Activated naive CD4-positive, alpha-beta T cell treated with Interleukin-2 at 50 U/mL for 16 hours (primary cell): ENCODE measurements around the gene CACNA2D4.

Experiments
- DNase-seq: peaks from one replicate; pipeline ENCODE4 v3.0.0-alpha.2; 2020

Gene CACNA2D4

DNA sequence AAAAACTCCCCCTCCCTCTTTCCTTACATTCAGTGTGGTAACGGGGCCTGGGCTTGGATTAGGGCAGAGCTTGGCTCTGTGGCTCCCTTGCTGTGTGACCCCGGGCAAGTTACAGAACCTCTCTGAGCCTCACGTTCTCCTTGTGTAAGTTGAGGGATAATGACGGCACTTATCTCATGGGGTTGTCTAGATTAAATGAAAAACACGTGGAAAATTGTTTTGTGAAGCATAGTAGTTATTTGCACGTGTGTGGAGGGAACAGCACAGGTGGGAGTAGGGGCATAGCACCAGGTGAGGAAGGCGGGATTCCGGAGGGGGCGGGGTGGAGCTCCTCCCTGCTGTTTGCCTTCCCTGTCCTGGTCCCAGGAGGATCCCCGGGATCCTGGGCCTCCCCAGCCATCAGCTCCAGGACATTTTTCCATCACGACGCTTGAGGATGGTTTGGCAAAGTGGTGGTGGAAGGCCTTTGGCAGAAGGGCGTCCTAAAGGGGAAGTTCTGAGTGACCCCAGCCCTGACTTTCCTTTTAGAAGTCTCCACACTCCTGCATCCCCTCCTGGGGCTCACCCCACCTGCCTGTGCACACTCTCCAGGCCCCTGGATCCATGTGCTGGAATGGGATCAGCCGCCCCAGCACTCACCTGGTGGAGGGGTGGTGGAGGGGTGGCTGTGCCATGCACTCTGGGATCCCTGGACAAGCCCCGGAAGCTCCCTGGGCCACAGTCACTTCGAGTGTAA, 75.4 kb downstream of the CACNA2D4 start:
- no peak for DNase-seq

DNA sequence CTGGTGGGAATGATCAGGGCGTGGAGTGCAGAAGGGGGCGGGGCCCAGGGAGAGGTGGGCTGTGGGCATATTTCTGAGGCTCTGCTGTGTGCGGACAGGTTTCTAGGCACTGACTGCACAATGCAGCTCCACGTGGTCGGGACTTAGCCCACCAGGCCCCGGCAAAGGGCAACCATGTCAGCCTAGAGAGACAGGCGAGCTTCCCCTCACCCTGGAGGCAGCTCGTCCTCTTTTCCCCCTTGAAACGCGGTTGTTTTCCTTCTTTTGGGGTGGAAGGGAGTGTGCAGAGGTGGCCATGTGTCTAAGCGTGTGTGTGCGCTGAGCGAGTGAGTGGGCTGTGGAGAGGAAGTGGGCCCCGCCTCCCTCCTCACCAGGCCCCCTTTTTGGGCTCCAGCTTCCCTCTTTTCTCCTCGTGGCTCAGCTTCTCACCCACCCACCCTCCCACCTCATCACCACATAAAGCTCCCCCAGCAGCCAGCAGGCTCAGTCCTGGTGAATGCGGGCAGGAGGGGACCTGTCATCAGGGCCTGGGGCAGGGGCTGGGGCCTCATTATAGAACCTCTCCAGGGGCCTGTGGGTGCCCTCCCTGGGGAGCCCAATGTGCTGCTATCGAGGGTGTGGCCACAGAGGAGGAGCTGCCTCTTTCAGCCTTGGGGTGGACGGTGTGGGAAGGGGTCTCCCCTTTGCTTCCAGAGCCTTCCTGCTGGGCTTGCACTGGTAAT, 76.1 kb downstream of the CACNA2D4 start:
- no peak for DNase-seq

DNA sequence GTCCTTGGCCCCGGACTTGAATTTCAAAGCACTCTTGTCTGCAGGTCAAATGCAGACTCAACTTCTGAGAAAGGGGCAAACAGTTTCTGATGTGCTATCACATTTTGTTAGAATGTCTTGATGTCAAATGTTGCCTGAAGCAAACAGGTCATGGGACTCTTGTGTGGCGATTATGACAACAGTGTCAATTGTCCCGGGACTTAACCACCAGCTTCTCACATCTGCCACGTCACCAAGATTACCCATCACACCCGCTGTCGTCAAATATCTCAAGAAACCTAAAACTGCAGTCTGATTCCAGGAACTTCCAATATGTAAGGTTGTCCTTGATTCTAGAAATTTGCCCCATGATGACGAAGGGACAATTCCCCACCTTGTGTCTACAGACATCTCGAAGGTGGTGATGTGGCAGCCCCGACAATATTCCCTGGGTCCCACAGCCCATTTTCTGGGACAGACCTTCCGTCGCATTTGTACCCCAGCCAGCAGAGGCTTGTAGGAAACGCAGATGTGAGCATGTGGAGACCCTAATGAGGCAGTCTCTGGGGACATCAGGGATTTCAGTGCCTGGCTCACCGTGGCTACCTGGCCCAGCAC, 76.8 kb downstream of the CACNA2D4 start:
- no peak for DNase-seq

DNA sequence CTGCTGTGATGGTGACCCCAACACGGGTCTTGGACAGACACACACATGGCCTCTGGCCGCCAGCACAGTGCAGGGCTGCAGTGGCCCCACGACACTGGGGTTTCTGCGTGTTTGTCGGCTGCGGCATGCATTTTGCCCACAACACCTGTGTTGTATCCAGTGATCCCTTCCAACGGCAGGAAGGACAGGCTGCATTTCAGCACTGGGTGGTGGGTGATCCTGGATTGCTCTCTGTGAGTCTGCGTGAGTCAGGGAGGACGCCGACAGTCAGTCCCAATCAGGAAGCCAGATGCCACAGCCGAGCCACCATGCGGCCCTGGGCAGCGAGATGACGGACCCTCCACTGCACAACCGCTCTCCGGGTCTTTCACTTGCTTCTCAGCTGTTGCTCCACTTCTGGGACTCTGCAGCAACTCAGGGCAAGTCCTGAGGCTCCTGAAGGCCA, 77.4 kb downstream of the CACNA2D4 start:
- no peak for DNase-seq

DNA sequence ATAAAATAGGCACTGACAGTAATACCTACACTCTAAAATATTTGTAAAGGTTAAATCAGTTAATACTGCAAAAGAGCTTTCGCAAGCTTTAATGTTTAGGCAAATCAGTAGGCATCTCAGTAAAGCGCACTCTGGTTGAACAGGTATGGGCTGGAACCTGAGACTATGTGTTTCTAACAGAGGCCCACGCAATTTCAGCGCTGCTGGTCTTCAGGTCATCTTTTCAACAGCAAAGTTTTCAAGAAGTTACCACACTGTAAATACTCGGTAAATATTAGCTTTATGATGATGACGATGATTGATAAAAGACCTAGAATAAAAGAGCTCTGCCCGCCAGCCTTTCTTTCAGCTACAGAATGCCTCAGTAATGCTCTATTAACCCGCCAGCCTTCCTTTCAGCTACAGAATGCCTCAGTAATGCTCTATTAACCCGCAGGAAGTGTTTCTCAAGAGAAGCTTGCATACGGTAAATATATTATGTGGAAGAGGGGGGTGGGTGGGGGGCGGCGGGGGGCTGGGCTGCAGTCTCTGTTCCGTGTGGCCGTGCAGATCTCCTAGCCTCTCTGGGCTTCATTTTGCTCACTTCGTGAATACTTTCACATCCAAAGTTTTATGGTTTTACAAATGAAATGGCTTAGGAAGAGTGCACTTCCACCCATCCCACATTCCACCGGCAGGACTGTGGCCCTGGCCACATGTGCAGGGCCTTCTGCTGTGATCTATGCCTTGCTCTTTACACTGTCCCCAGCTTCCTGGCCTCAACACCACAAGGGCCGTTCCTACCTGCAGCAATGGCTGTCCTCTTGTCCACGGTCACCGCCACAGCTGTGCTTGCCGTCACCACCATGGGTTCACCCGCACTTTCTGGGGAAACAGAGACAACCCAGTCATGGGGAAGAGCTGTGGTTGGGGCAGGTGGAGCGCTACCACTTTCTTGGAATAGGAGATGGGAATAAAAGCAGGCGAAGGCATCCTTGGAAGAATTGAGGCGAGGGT, 78.2 kb downstream of the CACNA2D4 start:
- DNase-seq = no peak

DNA sequence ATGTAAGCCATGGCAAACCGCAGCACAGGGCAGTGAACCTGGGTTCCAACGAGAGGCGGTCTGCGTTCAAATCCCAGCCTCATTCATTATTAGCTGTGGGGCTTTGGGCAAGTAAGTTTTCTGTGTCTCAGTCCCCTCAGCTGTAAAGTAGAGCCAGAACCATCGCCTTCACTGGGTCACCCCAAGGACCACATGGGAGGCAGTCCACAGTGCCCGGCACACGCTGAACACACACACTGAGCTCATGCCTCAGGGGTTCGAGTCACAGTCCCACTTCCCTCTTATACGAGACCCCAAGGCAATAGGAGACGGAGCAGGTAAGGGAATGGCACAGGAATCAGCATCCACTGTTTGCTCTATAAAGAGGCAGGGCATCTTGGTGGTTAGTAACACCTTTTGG, 79.0 kb downstream of the CACNA2D4 start:
- DNase-seq = no peak

DNA sequence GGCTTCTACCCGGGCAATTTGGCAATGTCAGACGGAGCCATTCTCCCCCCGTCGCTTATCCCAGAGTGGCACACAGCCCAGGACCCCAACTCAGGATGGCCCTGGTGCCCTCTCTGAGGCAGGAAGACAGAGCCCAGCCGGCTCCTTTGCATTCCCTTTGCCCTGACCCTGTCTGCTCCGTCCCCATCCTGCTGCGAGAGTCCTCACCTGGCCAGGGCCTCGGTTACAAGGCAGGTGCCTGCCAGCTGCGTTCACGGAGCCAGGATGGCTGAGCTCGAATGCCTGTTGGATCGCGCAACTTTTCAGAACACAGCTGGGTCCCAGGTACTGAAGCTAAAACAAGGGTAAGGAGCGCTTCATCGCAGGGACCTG, 79.5 kb downstream of the CACNA2D4 start:
- no peak for DNase-seq

DNA sequence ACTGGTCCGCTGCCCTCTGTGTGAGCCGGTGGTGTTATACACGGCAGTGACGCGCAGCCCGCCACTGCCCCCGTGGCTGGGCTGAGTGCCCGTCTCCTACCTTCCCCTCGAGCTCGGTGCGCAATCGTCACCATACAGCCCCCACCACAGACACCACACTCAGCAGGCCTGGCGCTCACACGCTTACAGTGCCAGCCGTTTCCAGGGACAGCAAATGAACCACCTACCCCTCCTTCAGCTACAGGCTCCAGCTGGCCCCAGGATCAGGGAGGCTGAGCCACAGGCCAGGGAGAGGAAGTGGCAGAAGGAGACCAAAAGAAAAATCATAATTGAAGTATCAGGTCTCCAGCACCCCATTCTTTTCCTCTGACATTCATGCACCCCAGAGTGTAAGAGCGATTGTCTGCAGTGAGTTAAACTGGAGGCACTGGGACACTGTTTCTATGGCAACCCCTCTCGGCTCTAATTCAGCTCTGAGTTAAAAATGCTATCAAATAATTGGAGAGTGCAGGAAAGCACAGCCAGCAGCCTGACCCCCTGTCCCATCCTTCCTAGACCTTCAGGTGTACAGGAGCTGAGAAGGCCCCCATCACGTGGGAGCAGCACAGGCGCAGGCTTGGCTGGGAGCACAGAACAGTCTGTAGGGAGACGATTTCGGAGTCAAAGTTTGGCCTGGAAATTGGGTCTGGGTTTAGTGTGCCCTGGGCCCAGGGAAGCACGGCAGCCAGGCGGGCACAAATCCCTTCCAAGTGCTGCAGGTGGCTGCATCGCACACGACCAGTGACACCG, 80.1 kb downstream of the CACNA2D4 start:
- no peak for DNase-seq

DNA sequence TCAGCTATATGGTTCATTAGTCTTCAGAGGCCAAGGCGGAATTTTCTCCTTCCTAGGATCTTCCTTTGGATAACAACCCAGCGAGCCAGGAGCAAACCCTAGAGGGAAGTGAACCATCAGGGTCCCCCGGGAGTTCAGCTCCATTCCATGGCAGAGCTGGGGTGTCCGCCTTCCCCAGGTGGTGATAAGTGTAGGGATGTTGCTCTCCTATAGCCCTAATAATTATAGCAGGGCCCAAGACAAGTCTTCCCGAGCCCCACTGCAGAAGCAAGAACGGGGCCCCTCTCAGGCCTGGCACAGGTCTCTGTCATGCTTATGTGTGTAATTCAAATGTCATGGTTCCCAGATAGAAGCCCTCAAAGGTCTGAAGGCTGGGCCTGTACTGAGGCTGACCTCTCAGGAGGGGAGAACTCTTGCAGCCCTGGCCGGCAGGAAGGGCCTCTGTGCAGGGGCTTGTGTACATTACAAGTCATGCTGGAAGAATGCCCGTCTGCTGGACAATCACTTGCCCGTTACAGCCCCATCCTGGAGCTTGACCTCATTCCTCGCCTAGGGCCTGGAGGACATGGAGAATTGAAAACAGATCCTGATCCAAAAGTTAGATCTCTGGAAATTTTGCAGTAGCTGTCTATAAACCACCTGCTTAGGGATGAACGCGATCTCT, 80.8 kb downstream of the CACNA2D4 start:
- no peak for DNase-seq

DNA sequence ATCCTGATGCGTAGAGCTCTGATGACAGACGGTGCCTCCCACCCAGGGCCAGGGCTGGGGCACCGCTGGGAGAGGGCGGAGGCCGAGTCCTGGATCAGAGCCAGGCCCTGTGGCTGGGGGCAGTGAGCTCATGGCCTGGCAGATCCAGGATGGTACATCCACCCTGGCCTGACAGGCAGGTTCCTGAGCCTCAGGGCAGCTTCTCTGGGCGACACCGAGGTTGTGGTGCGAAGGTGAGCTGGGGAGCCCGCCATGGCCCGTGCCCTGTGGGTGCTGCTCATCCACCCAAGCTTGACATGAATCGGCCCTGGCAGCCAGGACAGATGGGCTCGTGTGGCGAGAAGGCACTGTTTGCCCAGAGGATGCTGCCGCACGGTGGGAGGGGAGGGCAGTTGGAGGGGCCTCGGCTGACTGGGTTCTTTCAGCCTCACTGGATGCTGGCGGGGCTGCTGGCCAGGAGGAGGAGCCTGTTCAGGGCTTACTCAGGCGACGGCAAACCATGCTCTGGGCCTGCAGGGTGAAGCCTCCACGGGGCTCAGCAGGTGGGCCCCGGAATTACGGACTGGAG, 81.5 kb downstream of the CACNA2D4 start:
- DNase-seq = no peak

DNA sequence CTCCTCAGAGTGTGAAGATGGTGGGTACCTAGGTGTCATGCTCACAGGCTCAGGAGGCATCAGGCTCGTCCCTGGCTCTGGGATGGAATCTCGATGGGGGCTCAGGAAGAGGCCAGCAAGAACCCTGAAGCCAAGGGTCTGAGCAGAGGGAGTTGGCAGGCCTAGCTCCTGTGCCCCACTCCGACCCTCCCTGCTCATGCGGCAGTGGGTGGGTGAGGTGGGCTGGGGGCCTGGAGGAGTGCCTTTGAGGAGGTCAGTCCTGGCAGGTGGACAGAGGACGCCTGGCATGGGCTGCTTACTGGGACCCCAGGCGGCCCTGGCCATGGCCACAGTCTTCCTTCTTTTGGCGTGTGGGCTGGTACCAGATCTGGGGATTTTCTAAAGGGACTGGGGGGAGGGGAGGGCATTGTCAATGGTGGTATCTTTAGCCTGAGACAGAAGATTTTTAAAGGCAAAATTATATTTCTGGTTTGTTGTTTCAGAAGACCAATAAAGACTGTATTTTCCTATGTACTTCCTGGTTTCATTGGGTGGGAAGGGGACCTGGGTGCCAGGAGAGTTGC, 82.1 kb downstream of the CACNA2D4 start:
- no peak for DNase-seq

DNA sequence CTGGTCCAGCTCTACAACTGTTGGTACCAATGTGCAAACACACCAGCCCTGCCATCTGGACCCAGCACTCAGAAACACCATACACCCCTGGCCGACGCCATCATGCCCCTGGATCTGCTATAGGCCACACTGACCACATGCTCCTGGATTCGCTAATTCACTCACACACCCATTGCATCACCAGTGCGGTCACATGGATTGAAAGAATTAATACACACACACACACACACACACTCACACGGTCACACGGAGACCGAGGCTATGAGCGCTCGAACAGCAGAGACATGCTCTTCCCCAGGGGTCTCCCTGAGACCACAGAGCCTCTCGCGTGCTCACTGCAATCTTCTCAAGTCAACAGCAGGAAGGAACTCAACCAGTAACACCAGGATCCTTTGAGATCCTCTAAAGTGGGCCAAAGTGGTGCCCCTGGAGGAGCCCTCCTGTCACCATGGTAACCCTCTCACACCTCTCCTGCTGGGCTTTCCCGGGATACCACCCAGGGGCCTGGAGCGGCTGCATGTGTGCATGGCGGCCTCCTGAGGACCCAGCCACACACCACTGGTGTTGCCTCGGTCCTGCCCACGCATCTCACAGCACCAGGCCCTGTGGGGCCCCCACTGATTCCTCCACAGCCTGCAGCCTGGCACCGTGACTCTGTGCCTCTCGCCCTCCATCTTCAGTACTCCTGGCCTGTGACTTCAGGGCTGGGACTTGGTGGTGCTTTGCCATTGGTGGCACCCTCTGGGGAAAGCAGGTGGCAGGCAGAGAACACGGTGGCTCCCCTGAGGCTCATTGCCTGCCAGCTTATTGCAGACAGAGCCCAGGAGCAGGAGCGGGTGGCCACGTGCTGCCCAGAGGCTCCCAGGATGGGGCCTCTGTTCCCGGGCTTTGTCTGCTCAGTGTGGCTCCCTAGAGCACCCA, 83.0 kb downstream of the CACNA2D4 start:
- DNase-seq = no peak

DNA sequence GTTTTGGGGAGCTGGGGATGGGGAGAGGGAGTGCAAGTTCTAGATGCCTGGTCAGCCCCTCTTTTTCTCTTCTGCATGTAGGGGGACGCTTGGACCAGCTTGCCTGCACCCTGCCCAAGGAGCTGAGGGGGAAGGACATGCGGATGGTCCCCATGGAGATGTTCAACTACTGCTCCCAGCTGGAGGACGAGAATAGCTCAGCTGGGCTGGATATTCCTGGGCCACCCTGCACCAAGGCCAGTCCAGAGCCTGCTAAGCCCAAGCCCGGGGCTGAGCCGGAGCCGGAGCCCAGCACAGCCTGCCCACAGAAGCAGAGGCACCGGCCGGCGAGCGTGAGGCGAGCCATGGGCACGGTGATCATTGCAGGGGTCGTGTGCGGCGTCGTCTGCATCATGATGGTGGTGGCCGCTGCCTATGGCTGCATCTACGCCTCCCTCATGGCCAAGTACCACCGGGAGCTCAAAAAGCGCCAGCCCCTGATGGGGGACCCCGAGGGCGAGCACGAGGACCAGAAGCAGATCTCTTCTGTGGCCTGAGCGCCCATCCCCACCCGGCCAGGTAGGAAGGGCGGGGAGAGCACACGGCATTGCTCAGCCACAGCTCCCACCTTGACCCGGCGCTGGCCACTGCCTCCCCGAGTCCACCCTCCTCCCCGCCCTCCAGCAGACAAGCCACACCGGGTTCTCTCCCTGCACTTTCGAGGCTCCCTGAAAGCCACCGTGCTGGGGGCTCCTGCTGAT, 84.1 kb downstream of the CACNA2D4 start:
- DNase-seq = no peak

DNA sequence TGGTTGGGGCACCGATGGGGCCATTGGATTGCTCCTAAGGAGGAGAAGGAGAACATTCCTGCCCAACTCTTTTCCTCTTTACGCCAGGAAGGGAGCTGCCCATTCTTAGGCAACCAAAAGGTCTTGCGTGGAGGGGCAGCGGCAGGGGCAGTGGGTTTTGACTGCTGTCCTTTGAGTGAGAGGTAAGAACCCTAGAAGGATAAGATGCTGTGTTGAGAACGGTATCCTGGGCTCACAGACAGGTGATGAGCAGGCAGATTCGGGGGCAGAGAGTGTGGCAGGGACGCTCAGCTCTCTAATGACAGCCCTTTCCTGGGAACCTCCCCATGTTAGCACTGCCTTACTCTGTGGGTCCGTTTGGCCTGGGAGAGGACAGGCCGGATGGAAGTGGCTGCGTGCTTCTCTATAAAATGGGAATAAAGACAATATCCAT, 84.8 kb downstream of the CACNA2D4 start:
- DNase-seq = no peak

DNA sequence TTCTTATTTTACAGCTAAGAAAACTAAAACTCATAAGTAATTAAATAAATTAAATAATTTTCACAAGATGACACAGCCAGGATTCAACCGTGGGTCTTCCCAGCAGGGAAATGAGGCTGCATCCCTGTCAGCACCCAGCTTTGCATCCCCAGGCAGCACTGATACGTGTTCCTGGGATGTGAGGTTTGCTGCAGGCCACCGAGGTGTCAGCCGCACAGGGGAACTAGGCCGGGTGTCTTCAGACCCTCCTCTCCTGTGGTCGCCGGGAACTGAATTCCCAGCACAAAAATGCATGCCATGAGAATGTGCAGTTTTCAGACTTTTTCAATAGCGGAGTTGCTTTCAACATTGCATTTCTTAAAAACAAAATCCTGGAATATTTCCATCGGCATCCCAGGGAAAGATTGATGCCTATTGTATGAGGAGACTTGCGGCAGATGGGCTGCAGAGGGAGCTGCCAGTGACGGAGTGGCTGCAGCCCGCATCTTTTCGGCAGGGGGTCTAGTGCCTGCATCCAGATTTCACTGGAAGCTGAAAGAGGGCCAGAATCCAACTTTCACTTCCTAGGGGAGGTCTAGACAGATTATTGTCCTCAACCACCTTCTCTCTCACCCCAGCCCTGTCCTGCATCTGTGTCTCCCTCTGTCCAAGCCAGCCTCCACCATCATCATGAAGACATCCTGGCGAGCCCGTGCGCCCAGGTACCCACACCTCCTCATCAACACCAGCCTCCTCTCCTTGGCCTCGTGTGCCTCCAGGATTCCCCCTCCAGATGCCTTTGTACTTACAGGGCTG, 85.5 kb downstream of the CACNA2D4 start:
- no peak for DNase-seq

DNA sequence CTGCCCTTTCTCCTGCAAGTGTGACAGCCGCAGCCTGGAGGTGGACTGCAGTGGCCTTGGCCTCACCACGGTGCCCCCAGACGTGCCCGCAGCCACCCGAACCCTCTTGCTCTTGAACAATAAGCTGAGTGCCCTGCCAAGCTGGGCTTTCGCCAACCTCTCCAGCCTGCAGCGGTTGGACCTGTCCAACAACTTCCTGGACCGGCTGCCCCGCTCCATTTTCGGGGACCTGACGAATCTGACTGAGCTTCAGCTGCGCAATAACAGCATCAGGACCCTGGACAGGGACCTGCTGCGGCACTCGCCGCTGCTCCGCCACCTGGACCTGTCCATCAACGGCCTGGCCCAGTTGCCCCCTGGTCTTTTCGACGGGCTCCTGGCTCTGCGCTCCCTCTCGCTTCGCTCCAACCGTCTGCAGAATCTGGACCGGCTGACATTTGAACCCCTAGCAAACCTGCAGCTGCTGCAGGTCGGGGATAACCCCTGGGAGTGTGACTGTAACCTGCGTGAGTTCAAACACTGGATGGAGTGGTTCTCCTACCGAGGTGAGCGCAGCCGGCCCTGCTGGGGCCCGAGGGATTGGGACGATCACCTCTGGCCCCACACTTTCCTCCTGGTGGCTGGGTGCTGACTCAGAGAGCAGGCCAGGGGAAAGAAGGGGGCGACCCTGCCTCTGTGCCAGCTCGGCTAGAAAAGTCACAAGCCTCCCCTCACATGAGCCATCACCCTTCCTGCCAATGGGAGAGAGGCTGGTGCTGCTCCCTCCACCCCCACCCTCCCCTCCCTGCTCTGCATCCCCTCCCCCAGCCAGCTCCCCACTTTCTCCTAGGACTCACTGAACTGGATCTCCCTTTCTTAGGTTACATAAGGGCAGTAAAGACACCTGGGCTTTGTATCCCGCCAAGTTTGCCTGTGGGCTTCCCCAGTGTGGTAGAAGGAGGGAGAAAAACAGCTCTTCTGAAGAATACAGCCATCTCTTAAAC, 87.2 kb downstream of the CACNA2D4 start:
- no peak for DNase-seq

DNA sequence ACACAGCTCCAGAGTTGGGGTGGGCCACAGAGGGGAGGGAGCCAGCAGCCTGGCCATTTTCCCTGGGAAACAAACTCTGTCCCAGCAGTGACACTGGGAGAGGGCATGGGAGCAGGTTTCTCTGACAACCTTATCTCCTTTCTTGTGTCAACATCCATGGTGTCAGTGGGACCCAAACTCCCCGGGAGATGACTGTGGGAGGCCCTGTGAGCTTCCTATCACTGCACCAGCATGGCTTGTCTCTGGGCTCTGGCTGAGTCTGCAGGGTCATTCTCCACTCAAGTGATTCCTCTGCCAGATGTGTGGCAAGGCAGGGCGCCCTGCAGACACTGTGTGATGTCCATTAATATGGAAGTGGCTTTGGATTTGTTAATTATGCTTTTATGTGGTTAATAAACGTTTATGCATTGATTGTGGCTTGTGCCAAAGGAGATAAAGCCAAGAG, 88.0 kb downstream of the CACNA2D4 start:
- no peak for DNase-seq
